Keratinocyte (primary cell): ENCODE results near the gene SIRPG. TPM values are rescaled to one million over a fixed set of nuclear protein-coding genes. Genes with fewer than 3 reads are reported as not detected.

ENCODE experiments used
- DNase-seq: peaks from one replicate; pipeline ENCODE4 v3.0.0-alpha.2; 2011; ENCODE audit warnings: low read depth, missing footprints, low spot score
- FAIRE-seq: peaks from 2 replicates; lab custom pipeline; 2011; peaks lifted over from hg19 to GRCh38; lab: Jason Lieb, UNC
- H2AFZ ChIP-seq: 2 replicates; pipeline ENCODE4 v1.6.0; 2012; ENCODE audit warnings: low read length, control low read depth, inconsistent platforms; ENCODE audit not compliant: control insufficient read depth
- H3K27ac ChIP-seq: 2 replicates; pipeline ENCODE4 v1.5.1; 2011; ENCODE audit warnings: low read length; ENCODE audit not compliant: control insufficient read depth, insufficient read depth
- H3K27me3 ChIP-seq: 3 replicates; pipeline ENCODE4 v1.6.0; 2011; ENCODE audit warnings: low read length; ENCODE audit not compliant: control insufficient read depth, insufficient read depth; ENCODE audit errors: extremely low read depth
- H3K36me3 ChIP-seq, 2 experiments: 2 replicates in 1 of 2; 3 replicates in 1 of 2; pipeline ENCODE4 v1.5.1; 2011; ENCODE audit warnings: low read length in 2 of 2, mild to moderate bottlenecking in 1 of 2; ENCODE audit not compliant: control insufficient read depth in 2 of 2, insufficient read depth in 2 of 2; ENCODE audit errors: extremely low read depth in 1 of 2
- H3K4me1 ChIP-seq: 3 replicates; pipeline ENCODE4 v1.5.1; 2011; ENCODE audit warnings: low read length; ENCODE audit not compliant: control insufficient read depth, insufficient read depth; ENCODE audit errors: extremely low read depth
- H3K4me2 ChIP-seq: 3 replicates; pipeline ENCODE4 v1.6.0; 2011; ENCODE audit warnings: low read depth, low read length; ENCODE audit not compliant: control insufficient read depth, insufficient read depth; ENCODE audit errors: extremely low read depth
- H3K4me3 ChIP-seq, 3 experiments: fragments of 200-600 bp in 1 of 3; sonication (generic) in 1 of 3; 2 replicates in 2 of 3; 3 replicates in 1 of 3; pipeline ENCODE4 v1.5.1; 2011 to 2016; ENCODE audit warnings: low read length in 3 of 3, mild to moderate bottlenecking in 3 of 3, control low read depth in 2 of 3, inconsistent platforms in 1 of 3, low read depth in 1 of 3, mixed read lengths in 1 of 3, mixed run types in 1 of 3, moderate library complexity in 1 of 3; ENCODE audit not compliant: control insufficient read depth in 2 of 3, insufficient read depth in 2 of 3; ENCODE audit errors: extremely low read depth in 1 of 3
- H3K79me2 ChIP-seq: 2 replicates; pipeline ENCODE4 v1.6.0; 2012; ENCODE audit warnings: low read length; ENCODE audit not compliant: control insufficient read depth, insufficient read depth
- H3K9ac ChIP-seq: 3 replicates; pipeline ENCODE4 v1.6.0; 2011; ENCODE audit warnings: low read length; ENCODE audit not compliant: control insufficient read depth, insufficient read depth; ENCODE audit errors: extremely low read depth
- H3K9me1 ChIP-seq: 3 replicates; pipeline ENCODE4 v1.6.0; 2011; ENCODE audit warnings: low read length; ENCODE audit not compliant: control insufficient read depth, insufficient read depth; ENCODE audit errors: extremely low read depth
- H3K9me3 ChIP-seq: 2 replicates; pipeline ENCODE4 v1.5.1; 2012; ENCODE audit warnings: low read depth, low read length; ENCODE audit not compliant: control insufficient read depth
- H4K20me1 ChIP-seq: 3 replicates; pipeline ENCODE4 v1.6.0; 2011; ENCODE audit warnings: low read length; ENCODE audit not compliant: control insufficient read depth, insufficient read depth; ENCODE audit errors: extremely low read depth
- CTCF ChIP-seq, 3 experiments: IDR thresholded peaks in 1 of 3; conservative IDR thresholded peaks in 1 of 3; optimal IDR thresholded peaks in 1 of 3; 2 replicates in 2 of 3; 3 replicates in 1 of 3; pipeline versions ENCODE3 to v1.5.1; 2011; ENCODE audit warnings: low read length in 3 of 3, mild to moderate bottlenecking in 3 of 3, moderate library complexity in 2 of 3, control low read depth in 1 of 3, inconsistent platforms in 1 of 3; ENCODE audit not compliant: insufficient read depth in 2 of 3; ENCODE audit errors: extremely low read depth in 1 of 3
- EZH2 ChIP-seq: IDR thresholded peaks from one replicate; pipeline ENCODE4 v1.6.1; 2012; ENCODE audit warnings: inconsistent platforms, mild to moderate bottlenecking, low read length, moderate library complexity
- dilution Hi-C: fragments of 300-500 bp; cut with MboI; formaldehyde crosslinking; loops from one replicate; pipeline ENCODE4 v1.7.0; 2020; ENCODE audit warnings: low sequenced_read_pairs; ENCODE audit not compliant: extremely low pct_ligation_motif_present
- polyA plus RNA-seq, 5 experiments: library from polyadenylated mRNA; depleted of rRNA in 3 of 5; stranded (reverse) in 3 of 5; stranded (forward) in 1 of 5; unstranded in 1 of 5; fragments of >200 nt; gene quantifications; 1 replicate in 1 of 5; 2 replicates in 3 of 5; 3 replicates in 1 of 5; pipeline versions ENCODE4 v1.2.1 to v1.2.3, GENCODE V29; 2011 to 2012; ENCODE audit warnings: missing spikeins in 2 of 5, low read depth in 1 of 5, low replicate concordance in 1 of 5

SIRPG gene
- polyA plus RNA-seq, 1 donor (not counting 4 experiments of a cell fraction or from before 2014, with no cell fraction given) = not detected

GRCh38 chr20:1625083-1625690, 32.4 kb downstream of the SIRPG start:
- H2AFZ ChIP-seq = no peak overlapping the region
- DNase-seq (no peak), FAIRE-seq (no peak)

GRCh38 chr20:1623501-1624205, 33.9 kb downstream of the SIRPG start:
- H3K27me3 ChIP-seq = no peaks in the 10 kb centered on the region
- dilution Hi-C loops = no loop called here
- H3K36me3 ChIP-seq = no peaks in the 10 kb centered on the region
- DNase-seq (no peak), FAIRE-seq (no peak)
- no peaks in the 10 kb centered on the region for H3K79me2 ChIP-seq
- no peak overlapping the region for H3K9ac ChIP-seq
- TF ChIP-seq EZH2 (no peak), CTCF (optimal IDR thresholded peaks at IDR 0.05 in 1 of 3, IDR thresholded peaks at IDR 0.05 in 1 of 3, conservative IDR thresholded peaks at IDR 0.05 in 1 of 3; ENCODE audit: extremely low read depth in 1 of 3, insufficient read depth in 2 of 3, low read length in 3 of 3) (no peak)
- no peak overlapping the region for H3K4me3 ChIP-seq
- H3K27ac ChIP-seq = no peak overlapping the region
- H3K9me1 ChIP-seq = no peaks in the 10 kb centered on the region
- no peak overlapping the region for H2AFZ ChIP-seq
- no peaks in the 10 kb centered on the region for H3K9me3 ChIP-seq
- H4K20me1 ChIP-seq = no peaks in the 10 kb centered on the region
- H3K4me1 ChIP-seq = peaks cover 8% of the 10 kb centered on the region
- no peak overlapping the region for H3K4me2 ChIP-seq

More at GRCh38 chr20:1625083-1625690, 32.4 kb downstream of the SIRPG start:
- Histone ChIP-seq H3K9ac (no peak overlapping the region), H3K4me3 (no peak overlapping the region), H3K4me1 (peaks cover 8% of the 10 kb centered on the region), H3K79me2 (no peaks in the 10 kb centered on the region), H3K27me3 (no peaks in the 10 kb centered on the region), H3K9me3 (no peaks in the 10 kb centered on the region), H3K4me2 (no peak overlapping the region), H3K27ac (no peak overlapping the region), H4K20me1 (no peaks in the 10 kb centered on the region), H3K36me3 (no peaks in the 10 kb centered on the region), H3K9me1 (no peaks in the 10 kb centered on the region)
- dilution Hi-C loops = no loop called here
- no peak for TF ChIP-seq EZH2
- no peak for TF ChIP-seq CTCF (optimal IDR thresholded peaks at IDR 0.05 in 1 of 3, IDR thresholded peaks at IDR 0.05 in 1 of 3, conservative IDR thresholded peaks at IDR 0.05 in 1 of 3; ENCODE audit: extremely low read depth in 1 of 3, insufficient read depth in 2 of 3, low read length in 3 of 3)
